GM23248 (cell line): ENCODE data around the gene RPS6KC1. TPM values are rescaled to one million over a fixed set of nuclear protein-coding genes. Genes with fewer than 3 reads are reported as not detected.

Source experiments
- DNase-seq: peaks from one replicate; pipeline ENCODE4 v3.0.0-alpha.2; 2015
- H2AFZ ChIP-seq: fragments of 200-600 bp; sonication (generic); 2 replicates; pipeline ENCODE4 v1.6.1; 2016; ENCODE audit warnings: antibody characterized with exemption
- H3F3A ChIP-seq: fragments of 200-600 bp; sonication (generic); 2 replicates; pipeline ENCODE4 v1.6.1; 2016; ENCODE audit warnings: mild to moderate bottlenecking, antibody characterized with exemption, mixed run types; ENCODE audit not compliant: insufficient read depth
- H3K27ac ChIP-seq: fragments of 200-600 bp; sonication (generic); 2 replicates; pipeline ENCODE4 v1.5.1; 2016; ENCODE audit warnings: mild to moderate bottlenecking
- H3K27me3 ChIP-seq: fragments of 200-600 bp; sonication (generic); replicated peaks from 2 replicates; pipeline ENCODE4 v1.6.1; 2016; ENCODE audit warnings: mild to moderate bottlenecking; ENCODE audit not compliant: insufficient read depth
- H3K36me3 ChIP-seq: fragments of 200-600 bp; sonication (generic); 2 replicates; pipeline ENCODE4 v1.6.1; 2016; ENCODE audit warnings: low read depth, mild to moderate bottlenecking
- H3K4me1 ChIP-seq: fragments of 200-600 bp; sonication (generic); 2 replicates; pipeline ENCODE4 v1.6.1; 2016; ENCODE audit warnings: mild to moderate bottlenecking; ENCODE audit not compliant: insufficient read depth
- H3K4me2 ChIP-seq: fragments of 200-600 bp; sonication (generic); one replicate; pipeline ENCODE4 v1.6.1; 2016; ENCODE audit warnings: mild to moderate bottlenecking; ENCODE audit not compliant: unreplicated experiment
- H3K4me3 ChIP-seq: fragments of 200-600 bp; sonication (generic); 2 replicates; pipeline ENCODE4 v1.5.1; 2016; ENCODE audit warnings: mild to moderate bottlenecking
- H3K79me2 ChIP-seq: fragments of 200-600 bp; sonication (generic); 2 replicates; pipeline ENCODE4 v1.6.1; 2016; ENCODE audit warnings: mild to moderate bottlenecking; ENCODE audit not compliant: insufficient read depth
- H3K9ac ChIP-seq: fragments of 200-600 bp; sonication (generic); 2 replicates; pipeline ENCODE4 v1.6.1; 2016; ENCODE audit warnings: mild to moderate bottlenecking
- H3K9me2 ChIP-seq: fragments of 200-600 bp; sonication (generic); 2 replicates; pipeline ENCODE4 v1.6.1; 2016; ENCODE audit warnings: mixed run types, mild to moderate bottlenecking, moderate library complexity; ENCODE audit not compliant: insufficient read depth
- H3K9me3 ChIP-seq: fragments of 200-600 bp; sonication (generic); one replicate; pipeline ENCODE4 v1.6.1; 2017; ENCODE audit warnings: low read depth
- H4K20me1 ChIP-seq: fragments of 200-600 bp; sonication (generic); 2 replicates; pipeline ENCODE4 v1.6.0; 2016; ENCODE audit not compliant: insufficient read depth
- EZH2 ChIP-seq: fragments of 200-600 bp; sonication (generic); IDR thresholded peaks from 2 replicates; pipeline ENCODE4 v1.6.1; 2018; ENCODE audit warnings: antibody characterized with exemption, mild to moderate bottlenecking; ENCODE audit not compliant: insufficient read depth, poor library complexity, severe bottlenecking
- EZH2phosphoT487 ChIP-seq: fragments of 200-600 bp; sonication (generic); IDR thresholded peaks from 2 replicates; pipeline ENCODE4 v1.6.1; 2018; ENCODE audit warnings: antibody characterized with exemption, moderate library complexity, mild to moderate bottlenecking, low read depth; ENCODE audit not compliant: insufficient read depth
- WGBS, 2 experiments: methylation state at CpG; one replicate each; pipeline ENCODE4 v1.1.6; 2015 to 2017; ENCODE audit warnings: low lambda C conversion rate in 2 of 2, low coverage in 1 of 2; ENCODE audit errors: missing lambda C conversion rate in 2 of 2; 5-methylcytosine and 5-hydroxymethylcytosine counted together
- in situ Hi-C: fragments of 300-500 bp; cut with MboI; formaldehyde crosslinking; loops from 2 replicates; pipeline ENCODE4 v1.15.0; 2020
- polyA plus RNA-seq: library from polyadenylated mRNA; unstranded; fragments of >200 nt; fragmentation: Nextera tagmentation; extraction: Ambion mirVana; gene quantifications from 2 replicates; pipeline ENCODE4 v1.2.1, GENCODE V29; 2016
- total RNA-seq: library from RNA; depleted of rRNA; stranded (reverse); fragments of >200 nt; shearing (Covaris generic); gene quantifications from 2 replicates; pipeline ENCODE4 v1.2.3, GENCODE V29; 2014

The RPS6KC1 gene
- total and polyA plus RNA-seq, 2 experiments from 2014 or later: 16.4 to 16.8 TPM

GRCh38 chr1:213049232-213049631 is 1.8 kb upstream of the RPS6KC1 start:
- Histone ChIP-seq H3K9me3 (no peaks in the 10 kb centered on the region), H3K4me1 (peaks cover 12% of the 10 kb centered on the region), H3K4me2 (no peak overlapping the region), H4K20me1 (no peaks in the 10 kb centered on the region), H2AFZ (peak overlapping the region; percentile 4; the same call in 1 of the 2 replicates), H3K36me3 (no peaks in the 10 kb centered on the region), H3K27me3 (no peaks in the 10 kb centered on the region), H3K79me2 (peaks cover 26% of the 10 kb centered on the region), H3K4me3 (no peak overlapping the region), H3K9me2 (no peaks in the 10 kb centered on the region), H3K9ac (no peak overlapping the region), H3F3A (peaks cover 7% of the 10 kb centered on the region), H3K27ac (no peak overlapping the region)
- 94 to 95% methylated on average over 1 of the region's 1 CpG for WGBS, 2 experiments
- no peak for DNase-seq
- in situ Hi-C loops: no loop called here
- TF ChIP-seq EZH2 (no peak), EZH2phosphoT487 (no peak)

GRCh38 chr1:213050745-213051126 is 305 bp upstream of the RPS6KC1 start:
- in situ Hi-C loops: no loop called here
- Histone ChIP-seq H4K20me1 (no peaks in the 10 kb centered on the region), H3K27ac (peak overlapping the region; percentile 85), H3K9me3 (no peaks in the 10 kb centered on the region), H2AFZ (peak overlapping the region; percentile 97), H3K27me3 (no peaks in the 10 kb centered on the region), H3K79me2 (peaks cover 41% of the 10 kb centered on the region), H3K9me2 (no peaks in the 10 kb centered on the region), H3K4me2 (peak overlapping the region; percentile 96), H3F3A (peaks cover 12% of the 10 kb centered on the region), H3K9ac (peak overlapping the region; percentile 88), H3K36me3 (no peaks in the 10 kb centered on the region), H3K4me3 (peak overlapping the region; percentile 97), H3K4me1 (peaks cover 12% of the 10 kb centered on the region)
- TF ChIP-seq EZH2phosphoT487 (no peak), EZH2 (no peak)
- 9 to 12% methylated on average over 15 of the region's 15 CpGs for WGBS, 2 experiments
- no peak for DNase-seq

- Histone ChIP-seq H3K27ac (peak overlapping the region; percentile 85), H3K4me3 (peak overlapping the region; percentile 97), H3F3A (peaks cover 12% of the 10 kb centered on the region), H2AFZ (peak overlapping the region; percentile 97), H3K4me2 (peak overlapping the region; percentile 96), H3K9ac (peak overlapping the region; percentile 88), H3K79me2 (peaks cover 52% of the 10 kb centered on the region), H3K9me2 (no peaks in the 10 kb centered on the region), H3K36me3 (no peaks in the 10 kb centered on the region), H3K27me3 (no peaks in the 10 kb centered on the region), H3K4me1 (peaks cover 12% of the 10 kb centered on the region), H4K20me1 (peaks cover 2% of the 10 kb centered on the region; the same call in 1 of the 2 replicates), H3K9me3 (no peaks in the 10 kb centered on the region)
- WGBS, 2 experiments: 14 to 19% methylated on average over 2 of the region's 2 CpGs
- DNase-seq: no peak
- in situ Hi-C loops: no loop called here
- TF ChIP-seq EZH2 (no peak), EZH2phosphoT487 (no peak)
These were observed 801 bp downstream of the RPS6KC1 start for GRCh38 chr1:213051881-213052202.

GRCh38 chr1:213053455-213053854 is 2.4 kb downstream of the RPS6KC1 start:
- in situ Hi-C loops: no loop called here
- no peak overlapping the region for H3K4me3 ChIP-seq
- TF ChIP-seq EZH2 (no peak), EZH2phosphoT487 (no peak)
- H3K9ac ChIP-seq: no peak overlapping the region
- no peaks in the 10 kb centered on the region for H3K27me3 ChIP-seq
- H2AFZ ChIP-seq: no peak overlapping the region
- H3K4me1 ChIP-seq: peaks cover 12% of the 10 kb centered on the region
- H3K36me3 ChIP-seq: no peaks in the 10 kb centered on the region
- no peak overlapping the region for H3K27ac ChIP-seq
- H4K20me1 ChIP-seq: peaks cover 6% of the 10 kb centered on the region; the same call in 1 of the 2 replicates
- H3K79me2 ChIP-seq: peaks cover 68% of the 10 kb centered on the region
- H3K4me2 ChIP-seq: no peak overlapping the region
- no peak for DNase-seq
- H3K9me3 ChIP-seq: no peaks in the 10 kb centered on the region
- peaks cover 12% of the 10 kb centered on the region for H3F3A ChIP-seq
- H3K9me2 ChIP-seq: no peaks in the 10 kb centered on the region

GRCh38 chr1:213054142-213054541 is 3.1 kb downstream of the RPS6KC1 start:
- Histone ChIP-seq H4K20me1 (peaks cover 6% of the 10 kb centered on the region; the same call in 1 of the 2 replicates), H3K9ac (no peak overlapping the region), H3K9me2 (no peaks in the 10 kb centered on the region), H3K36me3 (no peaks in the 10 kb centered on the region), H2AFZ (no peak overlapping the region), H3K4me3 (no peak overlapping the region), H3K4me2 (no peak overlapping the region), H3K27me3 (no peaks in the 10 kb centered on the region), H3F3A (peaks cover 12% of the 10 kb centered on the region), H3K27ac (no peak overlapping the region), H3K79me2 (peaks cover 75% of the 10 kb centered on the region), H3K4me1 (peaks cover 12% of the 10 kb centered on the region), H3K9me3 (no peaks in the 10 kb centered on the region)
- in situ Hi-C loops: no loop called here
- 95 to 98% methylated on average over 2 of the region's 2 CpGs for WGBS, 2 experiments
- no peak for TF ChIP-seq EZH2phosphoT487
- TF ChIP-seq EZH2: no peak
- no peak for DNase-seq
